A549 (cell line): ENCODE data around the gene NARS2. TPM values are rescaled to one million over a fixed set of nuclear protein-coding genes. Genes with fewer than 3 reads are reported as not detected.

Source experiments
- ATAC-seq, 2 experiments: fragments of 200-7000 bp in 1 of 2; fragments of >200 bp in 1 of 2; cut with Nextera tagmentation in 1 of 2; cut with Tn5 transposase in 1 of 2; 3 replicates each; pipeline versions ENCODE4 v1.8.0 to v1.9.1; 2018 to 2020; ENCODE audit warnings: mild to moderate bottlenecking in 1 of 2, moderate library complexity in 1 of 2
- CTCF ChIA-PET: fragments of 300-600 bp; sonication (Branson Sonifier 250); formaldehyde crosslinking; extraction: SDS; loops from one replicate; lab custom pipeline; 2021; ENCODE audit warnings: antibody characterized with exemption, inconsistent platforms; lab: Yijun Ruan, JAX
- POLR2A ChIA-PET: fragments of 350-600 bp; formaldehyde crosslinking; extraction: SDS; loops from one replicate; lab custom pipeline; 2021; ENCODE audit warnings: antibody characterized with exemption, inconsistent platforms; lab: Yijun Ruan, JAX
- DNase-seq, 2 experiments: peaks; one replicate each; pipeline versions ENCODE4 v3.0.0 to v3.0.0-alpha.2; 2011 to 2016; ENCODE audit warnings: low read depth in 1 of 2, low spot score in 1 of 2
- FAIRE-seq: peaks from 2 replicates; lab custom pipeline; 2011; peaks lifted over from hg19 to GRCh38; lab: Jason Lieb, UNC
- H3K27ac ChIP-seq, 2 experiments: fragments of >200 bp; sonication (Bioruptor Twin); formaldehyde crosslinking; 3 replicates each; pipeline ENCODE4 v1.5.1; 2016 to 2017
- H3K4me1 ChIP-seq: fragments of >200 bp; sonication (Bioruptor Twin); formaldehyde crosslinking; 3 replicates; pipeline ENCODE4 v1.6.1; 2016
- H3K4me2 ChIP-seq: fragments of >200 bp; sonication (Bioruptor Twin); formaldehyde crosslinking; 3 replicates; pipeline ENCODE4 v1.6.1; 2016
- H3K4me3 ChIP-seq: fragments of >200 bp; sonication (Bioruptor Twin); formaldehyde crosslinking; 3 replicates; pipeline ENCODE4 v1.5.1; 2016
- H3K9me3 ChIP-seq: fragments of >200 bp; sonication (Bioruptor Twin); formaldehyde crosslinking; 3 replicates; pipeline ENCODE4 v1.6.1; 2016
- BHLHE40 ChIP-seq: IDR thresholded peaks from 2 replicates; pipeline ENCODE4 v1.6.1; 2012; ENCODE audit warnings: low read depth, low read length, inconsistent platforms
- CHD4 ChIP-seq: fragments of 200-600 bp; sonication (generic); IDR thresholded peaks from 2 replicates; pipeline ENCODE4 v1.6.1; 2016; ENCODE audit warnings: antibody characterized with exemption, mild to moderate bottlenecking, borderline replicate concordance
- EHMT2 ChIP-seq: fragments of 200-600 bp; sonication (generic); IDR thresholded peaks from 2 replicates; pipeline ENCODE4 v1.6.1; 2016; ENCODE audit warnings: antibody characterized with exemption, low read depth, mild to moderate bottlenecking, moderate library complexity
- EP300 ChIP-seq, 2 experiments: fragments of >200 bp; sonication (Bioruptor Twin); formaldehyde crosslinking; IDR thresholded peaks; 2 replicates in 1 of 2; 3 replicates in 1 of 2; pipeline ENCODE4 v1.6.1; 2016 to 2017
- ESRRA ChIP-seq: fragments of 150-350 bp; IDR thresholded peaks from 2 replicates; pipeline ENCODE4 v1.6.1; 2014; ENCODE audit warnings: mild to moderate bottlenecking, low read length, borderline replicate concordance
- FOSB ChIP-seq: fragments of 250-450 bp; sonication (Bioruptor Pico); IDR thresholded peaks from 2 replicates; pipeline ENCODE4 v1.5.0; 2020; ENCODE audit warnings: mild to moderate bottlenecking, moderate library complexity
- GATA3 ChIP-seq: IDR thresholded peaks from 2 replicates; pipeline ENCODE4 v1.6.1; 2012; ENCODE audit warnings: borderline replicate concordance
- HOXB5 ChIP-seq: fragments of 250-450 bp; sonication (Bioruptor Pico); IDR thresholded peaks from 2 replicates; pipeline ENCODE4 v1.5.0; 2020; ENCODE audit warnings: mild to moderate bottlenecking, moderate library complexity
- JUN ChIP-seq, 2 experiments: fragments of >200 bp; sonication (Bioruptor Twin); formaldehyde crosslinking; IDR thresholded peaks; 2 replicates in 1 of 2; 3 replicates in 1 of 2; pipeline ENCODE4 v1.6.1; 2016 to 2017
- MAFK ChIP-seq: fragments of 450-650 bp; IDR thresholded peaks from 2 replicates; pipeline ENCODE4 v1.6.1; 2014; ENCODE audit not compliant: partially characterized antibody
- NFE2L2 ChIP-seq: fragments of 150-350 bp; conservative IDR thresholded peaks from 2 replicates; pipeline ENCODE4 v1.6.1; 2014; ENCODE audit warnings: low read length
- PHF8 ChIP-seq: fragments of 200-600 bp; sonication (generic); IDR thresholded peaks from 2 replicates; pipeline ENCODE4 v1.6.1; 2016; ENCODE audit warnings: low read depth, mild to moderate bottlenecking, antibody characterized with exemption, moderate library complexity, borderline replicate concordance
- POLR2A ChIP-seq: IDR thresholded peaks from 2 replicates; pipeline ENCODE4 v1.6.1; 2012; ENCODE audit warnings: mild to moderate bottlenecking, low read length
- RAD21 ChIP-seq, 2 experiments: fragments of >200 bp in 1 of 2; sonication (Bioruptor Twin) in 1 of 2; formaldehyde crosslinking in 1 of 2; IDR thresholded peaks in 1 of 2; conservative IDR thresholded peaks in 1 of 2; 2 replicates in 1 of 2; 3 replicates in 1 of 2; pipeline ENCODE4 v1.6.1; 2012 to 2018; ENCODE audit warnings: inconsistent platforms in 1 of 2
- RCOR1 ChIP-seq: fragments of 150-350 bp; IDR thresholded peaks from 2 replicates; pipeline ENCODE4 v1.6.1; 2014; ENCODE audit warnings: antibody characterized with exemption, low read length, low read depth
- TFCP2L1 ChIP-seq: fragments of 250-450 bp; sonication (Bioruptor Pico); IDR thresholded peaks from 2 replicates; pipeline ENCODE4 v1.5.0; 2021; ENCODE audit warnings: mild to moderate bottlenecking
- TP53 ChIP-seq: fragments of 250-450 bp; sonication (Bioruptor Pico); IDR thresholded peaks from 2 replicates; pipeline ENCODE4 v1.5.0; 2021; ENCODE audit warnings: mild to moderate bottlenecking, moderate library complexity
- WGBS: methylation state at CpG from one replicate; pipeline ENCODE4 v1.1.6; 2017; ENCODE audit errors: missing lambda C conversion rate; 5-methylcytosine and 5-hydroxymethylcytosine counted together
- polyA plus RNA-seq, 4 experiments: library from polyadenylated mRNA; depleted of rRNA in 3 of 4; stranded (reverse); fragments of >200 nt; fragmentation: RNase III in 1 of 4; extraction: RNeasy Plus Mini Kit Qiagen cat#74134 plus additional on column Dnase treatment in 1 of 4; gene quantifications; 2 replicates in 3 of 4; 3 replicates in 1 of 4; pipeline ENCODE4 v1.2.3, GENCODE V29; 2011 to 2017
- TF ChIP-seq, protein P1 (sequence below): fragments of 450-650 bp; IDR thresholded peaks from 2 replicates; pipeline ENCODE4 v1.6.1; 2014; ENCODE audit warnings: antibody characterized with exemption
- TF ChIP-seq, protein P2 (sequence below): fragments of 250-450 bp; sonication (Bioruptor Pico); IDR thresholded peaks from 2 replicates; pipeline ENCODE4 v1.5.0; 2020; ENCODE audit warnings: low read depth, mild to moderate bottlenecking, moderate library complexity
- TF ChIP-seq, protein P3 (sequence below): IDR thresholded peaks from 2 replicates; pipeline ENCODE4 v1.6.1; 2012; ENCODE audit warnings: low read depth, borderline replicate concordance

NARS2 gene
- polyA plus RNA-seq, 2 of the 4 experiments (the other 2 are of a cell fraction), result 29.7 to 57.7 TPM

DNA sequence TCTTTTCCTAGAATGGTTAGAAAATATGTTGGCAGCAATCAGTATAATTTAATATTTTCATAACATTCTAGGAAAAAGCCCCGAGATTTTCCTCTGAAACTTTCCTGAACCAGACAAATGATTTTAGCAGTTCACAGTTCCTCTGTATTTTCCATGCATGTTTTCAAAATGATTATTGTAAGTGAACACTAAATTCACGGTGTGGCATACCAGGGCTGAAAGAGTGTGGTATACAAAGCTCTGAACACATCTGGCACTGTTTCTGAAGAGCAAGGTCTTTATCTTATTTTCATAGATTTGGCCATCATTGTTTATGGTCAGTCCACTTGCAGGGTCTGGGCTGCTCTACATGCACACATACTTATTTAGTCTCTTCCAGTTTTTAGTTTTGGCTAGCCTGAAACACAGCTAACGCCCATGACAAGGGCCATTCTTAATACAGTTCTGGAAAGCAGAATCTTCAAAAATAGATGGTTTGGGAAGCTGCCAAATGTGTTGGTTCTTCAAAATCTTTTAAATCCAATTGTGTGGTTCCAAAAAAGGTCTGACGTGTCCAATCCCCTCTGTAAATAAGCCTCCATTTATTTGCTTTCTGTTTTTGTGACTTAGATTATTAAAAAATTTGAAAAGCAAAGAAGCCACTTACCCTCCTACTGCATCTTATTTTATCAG lies 149.1 kb downstream of the NARS2 start:
- no peak for ATAC-seq
- no peak for FAIRE-seq
- no peaks in the 10 kb centered on the region for H3K9me3 ChIP-seq
- CTCF ChIA-PET, result interaction anchor here (1.4 kb wide), 1 partner anchor 9 kb away, joined by 3 read pairs; no protein-coding TSS in a partner anchor
- no peak overlapping the region; a peak in 1 of 6 replicates for H3K27ac ChIP-seq
- 91% methylated on average over 4 of the region's 4 CpGs for WGBS
- no peak overlapping the region for H3K4me3 ChIP-seq
- no peak overlapping the region for H3K4me2 ChIP-seq
- H3K4me1 ChIP-seq, result peaks cover 16% of the 10 kb centered on the region
- POLR2A ChIA-PET, result interaction anchor here (0.6 kb wide), 1 partner anchor 165 kb away, joined by 4 read pairs; no protein-coding TSS in a partner anchor
- no peak for DNase-seq
- no peak for TF ChIP-seq FOSB (CRISPR knock-in tag)
- no peak for TF ChIP-seq RCOR1
- no peak for TF ChIP-seq TFCP2L1 (CRISPR knock-in tag)
- TF ChIP-seq TP53, result no peak
- no peak for TF ChIP-seq ESRRA
- TF ChIP-seq EHMT2, result no peak
- no peak for TF ChIP-seq GATA3
- TF ChIP-seq, protein P1, sequence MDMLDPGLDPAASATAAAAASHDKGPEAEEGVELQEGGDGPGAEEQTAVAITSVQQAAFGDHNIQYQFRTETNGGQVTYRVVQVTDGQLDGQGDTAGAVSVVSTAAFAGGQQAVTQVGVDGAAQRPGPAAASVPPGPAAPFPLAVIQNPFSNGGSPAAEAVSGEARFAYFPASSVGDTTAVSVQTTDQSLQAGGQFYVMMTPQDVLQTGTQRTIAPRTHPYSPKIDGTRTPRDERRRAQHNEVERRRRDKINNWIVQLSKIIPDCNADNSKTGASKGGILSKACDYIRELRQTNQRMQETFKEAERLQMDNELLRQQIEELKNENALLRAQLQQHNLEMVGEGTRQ, result no peak
- no peak for TF ChIP-seq PHF8
- no peak for TF ChIP-seq NFE2L2
- no peak for TF ChIP-seq BHLHE40
- TF ChIP-seq JUN (IDR thresholded peaks at IDR 0.05), result no peak
- TF ChIP-seq, protein P2, sequence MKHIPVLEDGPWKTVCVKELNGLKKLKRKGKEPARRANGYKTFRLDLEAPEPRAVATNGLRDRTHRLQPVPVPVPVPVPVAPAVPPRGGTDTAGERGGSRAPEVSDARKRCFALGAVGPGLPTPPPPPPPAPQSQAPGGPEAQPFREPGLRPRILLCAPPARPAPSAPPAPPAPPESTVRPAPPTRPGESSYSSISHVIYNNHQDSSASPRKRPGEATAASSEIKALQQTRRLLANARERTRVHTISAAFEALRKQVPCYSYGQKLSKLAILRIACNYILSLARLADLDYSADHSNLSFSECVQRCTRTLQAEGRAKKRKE (CRISPR knock-in tag), result no peak
- no peak for TF ChIP-seq RAD21 (conservative IDR thresholded peaks at IDR 0.05 in 1 of 2, IDR thresholded peaks at IDR 0.05 in 1 of 2)
- no peak for TF ChIP-seq EP300 (IDR thresholded peaks at IDR 0.05)
- TF ChIP-seq, protein P3, sequence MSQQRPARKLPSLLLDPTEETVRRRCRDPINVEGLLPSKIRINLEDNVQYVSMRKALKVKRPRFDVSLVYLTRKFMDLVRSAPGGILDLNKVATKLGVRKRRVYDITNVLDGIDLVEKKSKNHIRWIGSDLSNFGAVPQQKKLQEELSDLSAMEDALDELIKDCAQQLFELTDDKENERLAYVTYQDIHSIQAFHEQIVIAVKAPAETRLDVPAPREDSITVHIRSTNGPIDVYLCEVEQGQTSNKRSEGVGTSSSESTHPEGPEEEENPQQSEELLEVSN, result no peak
- TF ChIP-seq HOXB5 (CRISPR knock-in tag), result no peak

DNA sequence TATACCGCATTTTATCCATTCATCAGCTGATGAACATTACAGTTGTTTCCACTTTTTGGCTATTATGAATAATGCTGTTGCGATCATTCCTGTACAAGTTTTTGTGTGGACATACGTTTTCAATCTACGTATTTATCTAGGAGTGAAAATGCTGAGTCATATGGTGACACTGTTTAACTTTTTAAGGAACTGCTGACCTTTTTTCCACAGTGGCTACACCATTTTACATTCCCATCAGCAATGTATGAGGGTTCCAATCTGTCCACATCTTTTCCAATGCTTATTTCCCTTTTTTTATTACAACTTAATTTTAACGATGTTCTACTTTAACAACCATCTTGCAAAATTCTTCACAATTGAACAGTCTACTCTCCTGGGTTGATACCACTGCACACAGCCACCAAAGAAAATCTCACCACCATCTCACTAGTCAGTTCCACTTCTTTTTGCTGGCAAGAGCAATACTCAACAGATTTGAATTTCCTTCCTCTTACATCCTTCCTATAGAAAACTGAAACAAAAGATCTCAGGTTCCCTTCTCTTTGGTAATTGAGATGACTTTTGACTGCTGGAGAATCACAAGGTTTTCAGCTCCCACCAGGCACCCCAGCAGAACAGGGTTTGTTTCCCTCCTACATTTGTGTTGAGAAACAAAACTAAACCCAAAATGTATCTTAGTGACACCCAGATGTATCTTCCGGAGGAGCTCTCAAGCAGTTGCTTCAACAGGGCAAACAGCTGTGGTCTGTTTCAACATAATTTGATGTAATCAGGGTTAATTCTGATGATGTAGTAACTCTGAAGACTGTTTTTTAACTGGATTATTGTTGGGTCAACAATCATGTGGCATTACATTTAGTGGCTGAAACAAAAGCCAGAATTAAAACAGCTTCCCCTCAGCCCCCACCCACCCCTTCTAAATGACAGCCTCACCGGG lies 150.1 kb downstream of the NARS2 start:
- Histone ChIP-seq H3K4me3 (no peak overlapping the region), H3K4me1 (peaks cover 25% of the 10 kb centered on the region), H3K9me3 (no peaks in the 10 kb centered on the region)
- 67% methylated on average over 7 of the region's 7 CpGs for WGBS
- peak in 1 of 2 experiments; percentile 16 for DNase-seq
- CTCF ChIA-PET, result interaction anchor here (1.4 kb wide), 1 partner anchor 10 kb away, joined by 3 read pairs; no protein-coding TSS in a partner anchor
- POLR2A ChIA-PET, result interaction anchor here (0.6 kb wide), 1 partner anchor 164 kb away, joined by 4 read pairs; no protein-coding TSS in a partner anchor
- TF ChIP-seq NFE2L2 (peak; percentile 93), MAFK (peak; percentile 98), POLR2A (no peak), CHD4 (no peak)
- TF ChIP-seq, all 56 proteins: peak for 2
- FAIRE-seq, result no peak
- ATAC-seq, result no peak
- Histone ChIP-seq H3K27ac (peak overlapping the region; percentile 14 to 57; a peak in 3 of 6 replicates), H3K4me2 (peak overlapping the region; percentile 28; the same call in 2 of the 3 replicates)
